TTC549 (cell line): ENCODE measurements around the gene WDR35.

ENCODE experiments used
- FAIRE-seq: peaks from 2 replicates; lab custom pipeline; 2012; peaks lifted over from hg19 to GRCh38; lab: Jason Lieb, UNC

The WDR35 gene

GRCh38 chr2:19868701-19869580 is 121.0 kb downstream of the WDR35 start:
- no peak for FAIRE-seq

- FAIRE-seq: no peak
Observed at GRCh38 chr2:19868224-19868623, 121.7 kb downstream of the WDR35 start.

- FAIRE-seq: no peak
Observed at GRCh38 chr2:19866771-19867170, 123.1 kb downstream of the WDR35 start.

- no peak for FAIRE-seq
Observed at GRCh38 chr2:19865151-19865550, 124.8 kb downstream of the WDR35 start.

GRCh38 chr2:19864381-19864780 is 125.5 kb downstream of the WDR35 start:
- no peak for FAIRE-seq

GRCh38 chr2:19863303-19864041 is 126.4 kb downstream of the WDR35 start:
- no peak for FAIRE-seq

GRCh38 chr2:19861813-19862212 is 128.1 kb downstream of the WDR35 start:
- FAIRE-seq: no peak
